Measurements from ENCODE around the gene CCDC51. TPM values are rescaled to one million over a fixed set of nuclear protein-coding genes. Genes with fewer than 3 reads are reported as not detected.
"Not testable (repeated sequence)": the region's sequence is repeated elsewhere in the genome, so short reads cannot be mapped to it uniquely, and the experiment has no call there.

The CCDC51 gene
- total RNA-seq, 1 donor from 2014 or later = 11.5 TPM

GRCh38 chr3:48465531-48466378 is 25.8 kb upstream of the CCDC51 start:
- peak overlapping the region; percentile 46 to 60 for H3K4me3 ChIP-seq
- peaks cover 59% of the 10 kb centered on the region for H3K4me1 ChIP-seq
- TF ChIP-seq CTCF (IDR thresholded peaks at IDR 0.05) (peak; percentile 68 to 96 (median 79)), POLR2AphosphoS5 (IDR thresholded peaks at IDR 0.05; ENCODE audit: insufficient read depth in 1 of 2, low read depth in 1 of 2) (peak; percentile 93 to 97), POLR2A (IDR thresholded peaks at IDR 0.05) (peak in 1 of 2 donors; percentile 83)
- peak overlapping the region; percentile 100 for H3K27ac ChIP-seq
- peak in 1 of 2 donors; percentile 100 for DNase-seq (ENCODE audit: extremely low spot score in 2 of 2)
- peaks cover 0 to 31% of the 10 kb centered on the region in 2 donors for H3K36me3 ChIP-seq
- H3K9me3 ChIP-seq = no peaks in the 10 kb centered on the region
- intact Hi-C loops (cut with DNase I) = loop anchor here (2.0 kb wide), 2 partner anchors 39 to 83 kb away; partner anchors contain the start of gene SHISA5
- H3K27me3 ChIP-seq = no peaks in the 10 kb centered on the region

GRCh38 chr3:48465237-48465530 is 25.3 kb upstream of the CCDC51 start:
- no peak for DNase-seq (ENCODE audit: extremely low spot score in 2 of 2)
- Histone ChIP-seq H3K4me1 (peaks cover 54% of the 10 kb centered on the region), H3K9me3 (no peaks in the 10 kb centered on the region), H3K4me3 (peak overlapping the region in 1 of 2 donors; percentile 60), H3K27ac (peak overlapping the region; percentile 100), H3K36me3 (peaks cover 0 to 37% of the 10 kb centered on the region in 2 donors), H3K27me3 (no peaks in the 10 kb centered on the region)
- intact Hi-C loops (cut with DNase I) = loop anchor here (2.0 kb wide), 2 partner anchors 40 to 84 kb away; partner anchors contain the start of gene SHISA5
- no peak for TF ChIP-seq POLR2AphosphoS5 (IDR thresholded peaks at IDR 0.05; ENCODE audit: insufficient read depth in 1 of 2, low read depth in 1 of 2)

- peaks cover 0 to 41% of the 10 kb centered on the region in 2 donors for H3K36me3 ChIP-seq
Measured at GRCh38 chr3:48464713-48465221, 24.8 kb upstream of the CCDC51 start.

DNA sequence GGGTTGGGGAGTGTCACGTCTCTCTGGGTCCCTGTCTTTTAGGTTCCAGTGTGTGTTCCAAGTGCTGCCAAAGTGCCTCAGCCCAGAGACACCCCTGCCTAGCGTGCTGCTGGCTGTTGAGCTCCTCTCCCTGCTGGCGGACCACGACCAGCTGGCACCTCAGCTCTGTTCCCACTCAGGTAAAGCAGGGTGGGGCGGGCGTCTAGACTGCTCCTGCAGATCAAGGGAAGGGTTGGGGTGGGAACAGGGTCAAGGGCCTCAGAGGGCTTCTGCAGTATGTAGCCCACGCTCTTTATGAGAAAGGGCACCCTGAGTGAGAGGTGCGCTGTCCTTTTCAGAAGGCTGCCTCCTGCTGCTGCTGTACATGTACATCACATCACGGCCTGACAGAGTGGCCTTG is 23.8 kb upstream of the CCDC51 start:
- Histone ChIP-seq H3K4me3 (no peak overlapping the region), H3K36me3 (peaks cover 0 to 40% of the 10 kb centered on the region in 2 donors), H3K4me1 (peaks cover 39% of the 10 kb centered on the region), H3K27ac (no peak overlapping the region), H3K27me3 (no peaks in the 10 kb centered on the region), H3K9me3 (no peaks in the 10 kb centered on the region)
- TF ChIP-seq POLR2A (IDR thresholded peaks at IDR 0.05) = no peak
- intact Hi-C loops (cut with DNase I) = loop anchor here (2.0 kb wide), 2 partner anchors 41 to 85 kb away; partner anchors contain the start of gene SHISA5
- DNase-seq (ENCODE audit: extremely low spot score in 2 of 2) = no peak

More at GRCh38 chr3:48464713-48465221, 24.8 kb upstream of the CCDC51 start:
- no peaks in the 10 kb centered on the region for H3K9me3 ChIP-seq
- DNase-seq (ENCODE audit: extremely low spot score in 2 of 2) = no peak
- no peaks in the 10 kb centered on the region for H3K27me3 ChIP-seq
- H3K4me3 ChIP-seq = no peak overlapping the region
- peak overlapping the region; percentile 100 for H3K27ac ChIP-seq
- H3K4me1 ChIP-seq = peaks cover 49% of the 10 kb centered on the region
- intact Hi-C loops (cut with DNase I) = loop anchor here (2.0 kb wide), 2 partner anchors 40 to 84 kb away; partner anchors contain the start of gene SHISA5
- TF ChIP-seq POLR2AphosphoS5 (IDR thresholded peaks at IDR 0.05; ENCODE audit: insufficient read depth in 1 of 2, low read depth in 1 of 2) = no peak
- no peak for TF ChIP-seq CTCF (IDR thresholded peaks at IDR 0.05)
- TF ChIP-seq POLR2A (IDR thresholded peaks at IDR 0.05) = no peak

DNA sequence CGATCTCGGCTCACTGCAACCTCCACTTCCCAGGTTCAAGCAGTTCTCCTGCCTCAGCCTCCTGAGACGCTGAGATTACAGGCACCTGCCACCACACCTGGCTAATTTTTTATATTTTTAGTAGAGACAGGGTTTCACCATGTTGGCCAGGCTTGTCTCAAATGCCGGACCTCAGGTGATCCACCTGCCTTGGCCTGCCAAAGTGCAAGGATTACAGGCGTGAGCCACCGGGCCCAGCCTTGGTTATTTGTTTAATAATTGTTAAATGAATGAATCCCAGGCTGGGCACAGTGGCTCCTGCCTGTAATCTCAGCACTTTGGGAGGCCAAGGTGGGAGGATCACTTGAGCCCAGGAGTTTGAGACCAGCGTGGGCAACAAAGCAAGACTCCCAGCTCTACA is 21.8 kb upstream of the CCDC51 start:
- peaks cover 0 to 30% of the 10 kb centered on the region in 2 donors for H3K36me3 ChIP-seq
- DNase-seq (ENCODE audit: extremely low spot score in 2 of 2); intact Hi-C loops (cut with DNase I): not testable (repeated sequence)

GRCh38 chr3:48460517-48460902 is 20.6 kb upstream of the CCDC51 start:
- no peak for TF ChIP-seq POLR2AphosphoS5 (IDR thresholded peaks at IDR 0.05; ENCODE audit: insufficient read depth in 1 of 2, low read depth in 1 of 2)
- TF ChIP-seq CTCF (IDR thresholded peaks at IDR 0.05) = no peak
- TF ChIP-seq POLR2A (IDR thresholded peaks at IDR 0.05) = no peak
- no peak for DNase-seq (ENCODE audit: extremely low spot score in 2 of 2)
- Histone ChIP-seq H3K4me1 (peaks cover 9% of the 10 kb centered on the region), H3K27me3 (no peaks in the 10 kb centered on the region), H3K36me3 (peaks cover 0 to 30% of the 10 kb centered on the region in 2 donors), H3K27ac (no peak overlapping the region), H3K9me3 (no peaks in the 10 kb centered on the region), H3K4me3 (no peak overlapping the region)
- intact Hi-C loops (cut with DNase I) = no loop called here

More for the DNA sequence above, 21.8 kb upstream of the CCDC51 start:
- H3K9me3 ChIP-seq, H3K4me3 ChIP-seq, H3K27me3 ChIP-seq, H3K27ac ChIP-seq: not testable (repeated sequence)
- peaks cover 19% of the 10 kb centered on the region for H3K4me1 ChIP-seq
